Activated T-helper 1 cell treated with anti-CD3 and anti-CD28 coated beads, Interleukin-2, amount 50 U/mL, for 16 hours (primary cell): ENCODE measurements around the gene ANO5.

Experiments
- DNase-seq, 2 donors: peaks; one replicate each; pipeline ENCODE4 v3.0.0-alpha.2; 2020; ENCODE audit warnings: low read depth in 1 of 2, low spot score in 1 of 2

Gene ANO5, protein sequence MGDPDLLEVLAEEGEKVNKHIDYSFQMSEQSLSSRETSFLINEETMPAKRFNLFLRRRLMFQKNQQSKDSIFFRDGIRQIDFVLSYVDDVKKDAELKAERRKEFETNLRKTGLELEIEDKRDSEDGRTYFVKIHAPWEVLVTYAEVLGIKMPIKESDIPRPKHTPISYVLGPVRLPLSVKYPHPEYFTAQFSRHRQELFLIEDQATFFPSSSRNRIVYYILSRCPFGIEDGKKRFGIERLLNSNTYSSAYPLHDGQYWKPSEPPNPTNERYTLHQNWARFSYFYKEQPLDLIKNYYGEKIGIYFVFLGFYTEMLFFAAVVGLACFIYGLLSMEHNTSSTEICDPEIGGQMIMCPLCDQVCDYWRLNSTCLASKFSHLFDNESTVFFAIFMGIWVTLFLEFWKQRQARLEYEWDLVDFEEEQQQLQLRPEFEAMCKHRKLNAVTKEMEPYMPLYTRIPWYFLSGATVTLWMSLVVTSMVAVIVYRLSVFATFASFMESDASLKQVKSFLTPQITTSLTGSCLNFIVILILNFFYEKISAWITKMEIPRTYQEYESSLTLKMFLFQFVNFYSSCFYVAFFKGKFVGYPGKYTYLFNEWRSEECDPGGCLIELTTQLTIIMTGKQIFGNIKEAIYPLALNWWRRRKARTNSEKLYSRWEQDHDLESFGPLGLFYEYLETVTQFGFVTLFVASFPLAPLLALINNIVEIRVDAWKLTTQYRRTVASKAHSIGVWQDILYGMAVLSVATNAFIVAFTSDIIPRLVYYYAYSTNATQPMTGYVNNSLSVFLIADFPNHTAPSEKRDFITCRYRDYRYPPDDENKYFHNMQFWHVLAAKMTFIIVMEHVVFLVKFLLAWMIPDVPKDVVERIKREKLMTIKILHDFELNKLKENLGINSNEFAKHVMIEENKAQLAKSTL

DNA sequence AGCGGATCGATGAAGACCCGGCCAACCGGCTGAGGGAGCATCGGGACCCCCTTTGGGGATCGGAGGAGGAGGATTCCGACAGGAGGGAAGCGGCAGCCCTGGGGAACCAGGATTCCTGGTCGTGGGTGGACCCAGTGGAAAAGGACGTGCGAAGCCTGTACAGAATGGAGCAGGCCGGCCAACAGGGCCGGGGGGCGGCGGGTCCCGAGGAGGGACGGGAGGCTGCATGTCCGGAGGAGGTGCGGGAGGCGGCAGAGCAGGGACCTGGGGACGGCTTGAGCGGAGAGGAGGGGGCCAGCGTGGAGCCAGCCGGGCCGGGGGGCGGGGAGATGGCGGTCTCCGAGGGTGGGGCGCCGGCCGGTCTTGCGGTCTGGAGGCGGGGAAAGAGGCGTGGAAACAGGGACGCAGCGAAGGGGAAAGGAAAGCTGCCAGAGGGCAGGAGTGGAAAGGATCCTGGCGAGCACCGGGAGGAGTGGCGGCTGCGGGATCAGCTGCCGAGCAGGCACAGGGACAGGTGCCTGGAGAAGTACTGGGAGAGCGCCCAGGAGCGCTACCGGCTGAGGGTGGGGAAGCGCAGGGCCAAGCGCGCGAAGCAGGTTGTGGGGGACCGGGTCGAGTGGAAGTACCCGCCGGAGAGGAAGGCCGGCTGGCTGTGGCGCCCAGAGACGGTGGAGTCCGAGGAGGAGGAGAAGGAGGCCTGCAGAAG lies at the start of gene ANO5:
TSS of gene ANO5 (plus strand) at position 444 of the 706 bp plus-strand sequence. CDS start 408 bp downstream, outside the sequence.
- no peak for DNase-seq

DNA sequence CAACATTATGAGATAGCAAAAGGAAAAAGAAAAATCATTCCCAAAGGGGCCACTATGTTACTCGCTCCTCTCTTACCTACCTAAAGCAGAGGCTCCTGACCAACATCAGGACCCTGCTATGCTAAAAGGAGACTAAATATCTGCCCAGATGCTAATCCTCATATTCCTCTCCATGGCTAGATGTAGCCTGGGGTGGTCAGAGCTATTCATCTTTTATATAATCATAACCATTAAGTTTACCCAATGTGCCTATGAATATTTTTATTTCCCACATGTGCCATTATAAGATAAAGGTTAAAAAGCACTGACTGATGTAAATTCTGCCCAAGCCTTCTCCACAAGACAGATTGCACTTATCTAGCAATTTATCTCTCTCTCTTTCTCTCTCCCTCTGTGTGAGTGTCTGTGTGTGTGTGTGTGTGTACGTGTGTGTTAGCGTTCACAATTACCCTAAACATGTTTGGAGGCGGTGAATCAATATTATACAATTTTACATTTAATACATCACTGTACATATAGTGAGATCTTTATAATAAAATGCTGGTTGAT lies 41.2 kb upstream of the ANO5 start:
- no peak for DNase-seq

DNA sequence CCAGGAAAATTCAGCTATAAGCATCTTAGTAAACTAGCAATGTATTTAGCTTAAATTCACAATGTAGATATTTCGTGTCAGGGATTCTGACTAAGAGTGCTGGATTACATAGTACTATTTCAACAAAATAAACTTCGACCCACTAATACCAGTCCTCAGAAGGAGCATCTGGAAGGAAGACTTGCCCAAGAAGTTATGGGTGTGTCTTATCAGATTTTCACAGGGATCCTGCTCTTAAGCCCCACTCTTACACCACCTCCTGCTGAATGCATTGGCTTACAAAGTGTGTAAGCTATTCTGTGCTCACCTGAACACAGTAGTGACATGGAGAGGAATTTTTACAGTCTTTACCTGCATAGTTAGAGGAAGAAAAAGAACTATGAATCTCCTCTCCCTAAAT lies 35.4 kb upstream of the ANO5 start:
- DNase-seq = no peak

DNA sequence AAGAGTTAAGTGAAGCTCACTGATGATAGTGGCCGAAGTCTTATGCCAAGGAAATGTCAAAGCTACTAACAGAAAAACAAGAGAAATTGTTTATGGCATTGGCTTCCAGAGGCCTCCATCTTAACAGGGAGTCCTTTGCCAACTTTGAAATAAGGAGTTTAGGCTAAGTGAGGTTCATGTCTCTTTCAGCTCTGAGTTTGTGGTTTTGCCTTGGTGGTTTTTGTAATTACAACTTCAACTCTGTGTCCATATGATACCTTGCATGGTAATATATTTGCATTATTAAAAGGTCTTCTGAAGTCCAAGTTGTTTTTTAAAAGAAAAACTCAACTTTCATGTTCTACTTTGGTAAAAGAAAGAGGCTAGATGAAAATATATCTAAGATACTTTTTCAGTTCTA lies 31.4 kb upstream of the ANO5 start:
- no peak for DNase-seq

DNA sequence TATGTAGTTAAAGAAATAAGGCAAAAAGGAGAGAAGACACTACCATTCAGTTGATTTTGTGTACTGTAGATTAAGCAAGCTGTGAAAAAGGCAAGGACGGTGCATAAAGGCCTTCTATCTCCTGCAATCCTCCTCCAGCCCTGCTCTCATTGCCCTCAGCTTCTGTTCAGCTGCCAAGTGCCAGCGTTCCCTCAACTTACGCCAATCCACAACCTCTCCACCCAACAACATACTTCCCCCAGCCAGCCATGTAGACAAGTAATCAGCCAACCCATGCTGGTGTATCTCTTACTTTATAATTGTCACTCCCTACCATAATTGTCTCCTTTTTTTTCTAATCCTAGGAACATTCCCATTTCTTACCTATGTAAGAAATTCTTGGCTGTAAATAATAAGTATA lies 30.1 kb upstream of the ANO5 start:
- no peak for DNase-seq

DNA sequence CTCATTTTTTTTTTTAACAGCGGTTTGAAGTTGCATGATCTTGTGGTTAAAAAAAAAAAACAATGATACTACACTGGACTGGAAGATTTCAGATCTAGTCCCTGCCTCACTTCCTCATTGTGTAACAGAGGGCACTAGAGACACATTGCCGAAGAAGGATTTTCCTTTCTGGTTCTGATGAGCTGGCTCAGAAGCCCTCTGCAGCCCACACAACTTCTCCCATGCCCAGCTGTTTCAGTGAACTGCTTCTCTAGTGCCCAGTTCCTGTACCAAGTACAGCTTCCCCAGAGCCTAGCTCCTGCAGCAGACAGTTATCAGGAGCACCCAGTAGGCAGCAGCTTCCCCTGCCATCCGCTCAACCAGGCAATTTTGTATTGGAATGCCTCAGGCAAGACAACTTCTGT lies 29.5 kb upstream of the ANO5 start:
- no peak for DNase-seq

DNA sequence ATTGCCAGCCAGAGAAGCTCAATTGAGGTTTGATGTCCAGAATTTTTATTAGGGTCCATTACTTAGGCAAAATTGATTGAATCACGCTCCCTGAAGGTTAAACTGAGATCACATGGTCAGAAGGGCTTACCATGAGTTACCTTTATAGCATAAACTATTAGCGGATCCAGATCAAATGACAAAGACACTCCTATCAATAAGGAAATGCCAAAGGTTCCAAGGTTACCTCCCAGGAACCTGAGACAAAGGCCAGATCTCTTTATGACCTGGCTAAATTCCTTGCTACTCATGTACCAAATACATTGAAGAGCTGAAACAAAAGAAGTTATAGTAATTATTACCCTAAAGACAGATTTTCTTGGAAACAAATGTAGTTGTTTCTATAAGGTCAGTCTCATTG lies 27.8 kb upstream of the ANO5 start:
- DNase-seq = no peak

DNA sequence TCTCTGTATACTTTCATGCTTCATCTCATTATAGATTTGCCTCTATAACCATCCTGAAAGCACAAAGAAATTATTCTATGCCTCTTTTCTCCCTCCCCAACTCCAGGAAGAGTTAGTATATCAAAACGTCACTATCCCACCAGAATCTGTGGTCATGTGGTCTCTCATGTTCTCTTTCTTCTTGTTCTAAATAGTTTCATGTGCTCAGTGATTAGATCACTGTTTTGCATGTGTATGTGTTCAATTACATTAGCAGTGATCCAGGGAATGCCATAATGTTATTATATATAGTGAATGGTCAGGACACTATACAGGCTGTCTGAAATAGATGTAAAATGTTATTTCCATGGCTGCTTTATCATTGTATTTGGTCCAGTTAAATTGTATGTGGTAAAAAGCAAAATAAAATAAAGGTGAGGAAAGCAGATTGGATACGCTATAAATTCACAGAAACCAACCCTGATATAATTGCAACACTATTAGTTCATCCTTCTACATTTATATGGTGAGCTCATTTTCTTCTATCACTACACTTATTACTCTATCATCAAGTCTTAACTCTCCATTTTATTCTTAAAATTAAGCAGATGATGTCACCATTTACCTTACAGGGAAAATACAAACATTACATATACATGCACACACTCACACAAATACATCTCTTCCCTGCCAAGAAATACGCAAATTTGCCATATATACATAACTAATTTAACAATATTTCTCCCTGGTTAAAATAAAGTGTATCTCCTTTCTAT lies 26.9 kb upstream of the ANO5 start:
- DNase-seq = no peak

DNA sequence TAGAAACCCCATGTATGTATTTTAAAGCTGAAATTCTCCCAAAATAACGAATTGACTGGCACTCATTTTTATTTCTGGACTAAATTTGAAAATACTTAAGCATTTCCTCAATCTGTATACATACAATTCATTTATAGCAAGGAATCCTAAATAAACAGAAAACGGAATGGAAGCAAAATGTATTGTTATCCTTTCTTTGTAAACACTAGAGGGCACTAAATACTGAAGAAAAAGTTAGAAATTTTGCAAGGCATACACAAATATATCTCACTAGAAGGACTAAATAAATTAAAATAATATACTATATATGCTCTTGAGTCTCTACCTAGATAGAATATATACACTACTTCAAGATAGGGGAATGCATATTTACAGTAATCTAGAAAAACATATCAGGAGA lies 23.1 kb upstream of the ANO5 start:
- DNase-seq = no peak

DNA sequence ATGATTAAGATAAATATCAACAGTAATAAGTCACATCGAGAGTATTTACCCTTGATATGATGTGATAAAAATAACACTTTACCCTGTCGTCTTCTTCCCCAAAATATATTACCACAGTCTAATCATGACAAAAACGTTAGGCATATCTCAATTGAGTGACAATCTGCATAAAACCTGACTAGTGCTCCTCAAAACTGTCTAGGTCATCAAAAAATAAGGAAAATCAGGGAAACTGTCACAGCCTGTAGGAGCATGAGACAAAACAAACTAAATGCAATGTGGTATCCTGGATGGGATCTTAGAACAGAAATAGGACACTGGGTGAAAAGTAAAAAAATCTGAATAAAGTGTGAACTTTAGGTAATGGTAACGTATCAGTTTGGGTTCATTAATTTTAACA lies 19.4 kb upstream of the ANO5 start:
- DNase-seq = no peak

DNA sequence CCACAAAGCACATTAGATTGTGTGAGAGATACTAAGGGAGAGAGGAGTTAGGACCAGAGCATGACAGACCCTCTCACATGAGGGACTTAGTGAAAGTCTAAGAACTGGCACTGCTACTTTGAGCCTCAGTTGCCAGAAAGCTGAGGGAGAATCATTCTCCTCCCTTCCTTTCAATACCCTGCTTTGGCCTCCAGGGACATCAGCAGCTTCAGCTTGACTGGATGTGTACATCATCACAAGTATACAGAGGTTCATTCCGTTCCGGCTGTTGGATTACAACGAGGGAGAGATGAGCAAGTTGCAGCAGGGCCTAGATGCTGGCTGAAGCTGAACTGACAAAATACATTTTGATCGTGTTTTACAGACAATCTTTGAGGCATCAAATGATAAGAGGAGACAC lies 15.7 kb upstream of the ANO5 start:
- DNase-seq = no peak

DNA sequence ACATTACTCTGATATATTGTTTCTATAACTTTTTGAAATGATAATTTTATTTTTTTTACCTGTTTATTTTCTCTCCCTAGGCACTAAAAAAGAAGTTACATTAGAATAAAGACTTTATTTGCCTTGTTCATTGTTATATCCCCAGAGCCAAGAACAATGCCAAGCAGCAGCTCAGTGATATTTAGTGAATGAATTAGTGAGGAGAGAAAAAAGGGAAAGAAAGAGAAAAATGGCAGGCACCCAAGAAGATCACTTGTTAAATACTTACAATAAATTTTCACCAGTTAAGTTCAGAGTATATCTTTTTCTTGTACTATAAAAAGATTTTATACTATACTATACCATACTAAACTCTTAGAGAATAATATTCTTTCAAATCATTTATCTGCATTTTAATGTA lies 13.3 kb upstream of the ANO5 start:
- DNase-seq = no peak

DNA sequence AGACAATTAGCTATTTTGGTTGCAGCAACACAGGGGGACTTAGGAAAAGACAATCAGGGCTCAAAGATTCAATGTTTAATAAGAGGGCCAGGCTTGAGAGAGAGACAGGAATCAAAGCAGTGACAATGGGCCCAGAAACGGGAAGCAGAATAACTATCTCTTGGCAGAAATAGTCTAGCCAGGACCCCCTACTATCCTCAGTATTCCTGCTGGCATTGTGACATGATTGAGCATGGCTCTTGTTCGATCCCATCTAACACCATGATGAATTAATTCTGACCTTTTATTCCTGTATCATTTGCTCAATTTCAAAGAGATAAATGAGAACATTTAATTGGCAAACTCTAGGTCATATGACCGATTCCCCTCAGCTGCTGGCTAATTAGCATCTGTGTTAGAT lies 12.8 kb upstream of the ANO5 start:
- DNase-seq = no peak

DNA sequence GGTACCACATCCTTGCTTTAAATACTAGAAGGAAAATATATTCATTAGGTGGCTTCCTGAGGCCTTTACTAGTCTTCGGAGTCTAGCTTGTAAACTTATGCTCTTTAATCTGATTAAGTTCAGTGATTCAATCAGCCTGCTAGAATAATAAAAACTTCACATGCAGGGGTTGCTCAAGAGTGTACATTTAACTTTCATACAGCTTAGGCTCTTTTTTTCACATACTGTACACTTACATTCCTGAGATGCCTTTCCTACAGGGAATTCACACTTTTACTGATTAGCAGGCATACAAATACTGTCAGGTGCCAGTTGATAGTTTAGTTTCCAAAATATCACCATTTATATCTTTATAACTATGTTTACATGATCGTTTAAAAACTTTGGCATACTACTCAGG lies 3.2 kb upstream of the ANO5 start:
- no peak for DNase-seq

DNA sequence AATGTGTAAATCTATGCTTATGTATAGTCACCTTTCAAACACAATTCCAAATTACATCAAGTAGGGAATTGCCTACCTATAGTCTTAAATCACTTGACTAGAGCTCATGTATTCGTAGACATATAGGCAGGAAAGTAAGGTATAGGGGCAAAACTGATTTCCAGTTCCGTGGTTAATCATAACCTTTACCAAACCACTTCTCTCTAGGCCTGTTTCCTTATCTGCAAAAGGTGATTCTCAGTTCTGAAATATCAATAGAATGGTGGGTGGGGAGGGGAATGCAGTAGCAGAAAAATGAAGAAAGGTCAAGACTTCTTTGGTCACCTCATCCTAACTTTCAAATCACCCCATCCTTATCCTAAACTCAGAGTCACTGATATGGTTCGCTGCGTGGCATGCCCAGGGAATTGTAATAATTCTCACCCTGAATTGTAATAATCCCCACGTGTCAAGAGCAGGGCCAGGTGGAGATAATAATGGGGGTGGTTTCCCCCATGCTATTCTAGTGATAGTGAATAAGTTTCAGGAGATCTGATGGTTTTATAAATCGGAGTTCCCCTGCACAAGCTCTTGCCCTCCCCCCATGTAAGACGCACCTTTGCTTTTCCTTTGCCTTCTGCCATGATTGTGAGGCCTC lies 1.9 kb upstream of the ANO5 start:
- DNase-seq = no peak

DNA sequence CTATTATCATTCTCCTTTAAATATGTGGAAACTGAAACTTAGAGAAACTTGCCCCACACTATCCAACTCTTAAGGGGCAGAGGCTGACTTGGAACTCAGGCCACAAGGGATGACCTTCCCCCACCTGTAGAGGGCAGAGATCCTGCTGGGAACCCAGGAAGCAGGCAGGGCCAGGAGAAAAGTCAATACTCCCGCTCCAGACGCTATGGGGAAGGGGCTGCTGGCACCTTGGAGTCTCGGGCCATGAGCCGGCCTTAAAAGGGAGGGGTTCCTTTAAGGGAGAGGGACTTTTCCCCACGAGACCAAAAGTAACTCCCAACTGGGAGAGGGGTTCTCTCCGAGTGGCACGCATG lies 620 bp upstream of the ANO5 start:
- no peak for DNase-seq

DNA sequence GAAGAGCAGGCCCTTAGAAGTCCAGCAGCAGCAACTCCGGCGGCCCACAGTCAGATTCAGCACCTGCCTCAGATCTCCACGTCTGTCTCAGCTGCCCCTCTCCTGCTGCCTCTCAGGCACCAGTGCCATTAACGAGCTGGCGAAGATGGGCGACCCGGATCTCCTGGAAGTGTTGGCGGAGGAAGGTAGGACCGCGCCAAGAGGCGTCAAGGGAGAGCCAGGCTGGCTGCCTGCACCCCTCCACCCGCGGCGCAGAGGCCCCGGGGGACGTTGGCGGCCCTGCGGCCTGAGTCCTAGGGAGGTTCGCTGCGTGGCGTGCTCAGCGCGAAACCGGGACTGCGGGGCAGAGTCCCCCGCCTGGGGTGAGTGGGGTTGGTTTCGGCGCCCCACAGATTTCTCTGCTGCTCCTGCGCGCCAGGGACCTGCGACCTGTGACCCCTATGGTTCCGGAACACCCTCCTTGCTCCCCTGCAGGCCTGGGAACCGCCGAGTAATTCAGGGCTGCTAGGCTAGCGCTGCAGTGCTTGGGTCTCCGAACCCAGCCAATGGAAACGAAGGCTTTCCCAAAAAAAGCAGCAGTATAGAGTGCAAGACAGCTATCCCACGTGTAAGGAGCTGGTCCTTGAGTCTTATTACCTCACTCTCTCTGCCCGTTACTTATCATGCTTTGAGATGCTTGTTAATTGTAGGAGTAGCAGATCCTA lies 615 bp downstream of the ANO5 start:
- DNase-seq = no peak

DNA sequence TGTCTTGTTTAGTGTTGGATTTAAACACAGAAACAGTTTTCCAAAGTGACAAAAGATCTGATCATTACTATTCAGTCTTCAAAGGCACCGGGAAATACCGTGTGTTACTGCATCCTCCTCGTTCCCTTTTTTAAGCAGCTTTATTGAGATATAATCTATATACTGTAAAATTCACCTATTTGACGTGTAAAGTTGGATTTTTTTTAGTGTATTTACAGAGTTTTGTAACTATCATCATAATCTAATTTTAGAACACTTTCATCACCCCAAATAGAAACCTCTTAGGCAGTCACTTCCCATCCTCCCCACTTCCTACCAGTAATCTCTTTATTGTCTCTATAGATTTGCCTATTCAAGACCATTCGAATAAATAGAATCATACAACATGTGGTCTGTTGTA lies 1.4 kb downstream of the ANO5 start:
- no peak for DNase-seq

DNA sequence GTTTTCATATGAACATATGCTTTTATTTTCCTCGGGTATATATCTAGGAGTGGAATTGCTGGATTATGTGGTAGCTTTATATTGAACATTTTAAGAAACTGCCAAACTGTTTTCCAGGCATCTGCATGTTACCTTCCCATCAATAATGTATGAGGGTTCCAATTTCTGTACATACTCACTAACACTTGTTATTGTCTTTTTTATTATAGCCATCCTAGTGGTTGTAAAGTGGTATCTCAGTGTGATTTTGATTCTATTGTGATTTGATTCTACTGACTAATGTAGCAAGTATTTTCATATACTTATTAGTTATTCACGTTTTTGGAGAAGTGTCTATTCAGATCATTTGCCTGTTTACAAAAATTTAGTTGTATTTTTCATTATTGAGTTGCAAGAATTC lies 2.0 kb downstream of the ANO5 start:
- DNase-seq = no peak
